Peyer's patch (tissue), 4 donors: ENCODE data around the gene PTGER2. TPM values are rescaled to one million over a fixed set of nuclear protein-coding genes. Genes with fewer than 3 reads are reported as not detected.
A peak's percentile ranks its signal among the peaks of the same experiment; 100 is the strongest.

ENCODE experiments used
- DNase-seq, 3 donors: peaks; one replicate each; pipeline ENCODE4 v3.0.0-alpha.2; 2017 to 2019
- H3K27ac ChIP-seq, 4 donors: fragments of 200-600 bp; sonication (generic); one replicate each; pipeline ENCODE4 v1.5.1; 2016 to 2019
- H3K27me3 ChIP-seq, 2 donors: fragments of 200-600 bp; sonication (generic); one replicate each; pipeline ENCODE4 v1.5.1; 2019
- H3K36me3 ChIP-seq, 3 donors: fragments of 200-600 bp; sonication (generic); one replicate each; pipeline ENCODE4 v1.5.1; 2016 to 2019
- H3K4me1 ChIP-seq, 4 donors: fragments of 200-600 bp; sonication (generic); one replicate each; pipeline ENCODE4 v1.5.1; 2016 to 2019
- H3K4me3 ChIP-seq, 4 donors: fragments of 200-600 bp; sonication (generic); 1 replicate in 3 of 4; 2 replicates in 1 of 4; pipeline ENCODE4 v1.5.1; 2016 to 2019; ENCODE audit warnings: mild to moderate bottlenecking in 1 of 4
- H3K9me3 ChIP-seq, 4 donors: fragments of 200-600 bp; sonication (generic); one replicate each; pipeline ENCODE4 v1.5.1; 2016 to 2019; ENCODE audit warnings: mild to moderate bottlenecking in 1 of 4
- CTCF ChIP-seq, 6 experiments: fragments of 450-650 bp in 4 of 6; fragments of 200-600 bp in 2 of 6; sonication (generic) in 1 of 6; IDR thresholded peaks; one replicate each; pipeline ENCODE4 v1.5.1; 2017 to 2019; ENCODE audit warnings: antibody characterized with exemption in 6 of 6, mild to moderate bottlenecking in 3 of 6, moderate library complexity in 1 of 6
- POLR2A ChIP-seq, 2 donors: fragments of 450-650 bp; IDR thresholded peaks; one replicate each; pipeline ENCODE4 v1.5.1; 2017; ENCODE audit warnings: antibody characterized with exemption in 2 of 2, mild to moderate bottlenecking in 2 of 2, moderate library complexity in 2 of 2
- total RNA-seq, 4 donors: library from RNA; depleted of rRNA; stranded (reverse); fragments of >200 nt; gene quantifications; one replicate each; pipeline ENCODE4 v1.1.0, GENCODE V29; 2016

The PTGER2 gene
- total RNA-seq, 4 donors from 2014 or later: 2.7 to 6.4 (median 4.9) TPM

- Histone ChIP-seq H3K4me3 (no peak overlapping the region), H3K27ac (no peak overlapping the region), H3K36me3 (no peaks in the 10 kb centered on the region), H3K9me3 (no peaks in the 10 kb centered on the region), H3K27me3 (no peaks in the 10 kb centered on the region), H3K4me1 (no peaks in the 10 kb centered on the region)
- no peak for DNase-seq
- no peak for TF ChIP-seq CTCF (IDR thresholded peaks at IDR 0.05)
- TF ChIP-seq POLR2A (IDR thresholded peaks at IDR 0.05): no peak
Observed at GRCh38 chr14:52296378-52296777, 17.7 kb upstream of the PTGER2 start.

- Histone ChIP-seq H3K36me3 (no peaks in the 10 kb centered on the region), H3K4me3 (no peak overlapping the region), H3K27me3 (no peaks in the 10 kb centered on the region), H3K4me1 (no peaks in the 10 kb centered on the region), H3K9me3 (no peaks in the 10 kb centered on the region), H3K27ac (no peak overlapping the region)
- TF ChIP-seq POLR2A (IDR thresholded peaks at IDR 0.05): no peak
- TF ChIP-seq CTCF (IDR thresholded peaks at IDR 0.05): no peak
- no peak for DNase-seq
Observed at GRCh38 chr14:52298795-52299194, 15.3 kb upstream of the PTGER2 start.

- H3K4me1 ChIP-seq: no peaks in the 10 kb centered on the region
- no peaks in the 10 kb centered on the region for H3K9me3 ChIP-seq
- H3K4me3 ChIP-seq: no peak overlapping the region
- H3K36me3 ChIP-seq: no peaks in the 10 kb centered on the region
- no peak overlapping the region for H3K27ac ChIP-seq
- H3K27me3 ChIP-seq: no peaks in the 10 kb centered on the region
- no peak for DNase-seq
- TF ChIP-seq CTCF (IDR thresholded peaks at IDR 0.05): peak in 5 of 6 experiments; percentile 71 to 80 (median 77)
- no peak for TF ChIP-seq POLR2A (IDR thresholded peaks at IDR 0.05)
Observed at GRCh38 chr14:52299692-52300278, 14.3 kb upstream of the PTGER2 start.

GRCh38 chr14:52303236-52303635 is 10.9 kb upstream of the PTGER2 start:
- no peak for DNase-seq
- Histone ChIP-seq H3K4me3 (no peak overlapping the region), H3K27me3 (no peaks in the 10 kb centered on the region), H3K27ac (no peak overlapping the region), H3K36me3 (no peaks in the 10 kb centered on the region), H3K9me3 (no peaks in the 10 kb centered on the region), H3K4me1 (no peaks in the 10 kb centered on the region)
- TF ChIP-seq POLR2A (IDR thresholded peaks at IDR 0.05) (no peak), CTCF (IDR thresholded peaks at IDR 0.05) (no peak)

- no peaks in the 10 kb centered on the region for H3K36me3 ChIP-seq
- H3K9me3 ChIP-seq: no peaks in the 10 kb centered on the region
- H3K27ac ChIP-seq: no peak overlapping the region
- no peaks in the 10 kb centered on the region for H3K27me3 ChIP-seq
- H3K4me3 ChIP-seq: no peak overlapping the region
- TF ChIP-seq POLR2A (IDR thresholded peaks at IDR 0.05) (no peak), CTCF (IDR thresholded peaks at IDR 0.05) (no peak)
- H3K4me1 ChIP-seq: no peaks in the 10 kb centered on the region
- DNase-seq: no peak
Observed at GRCh38 chr14:52304248-52304904, 9.7 kb upstream of the PTGER2 start.
